ENCODE results near the gene CEP57L1. TPM values are rescaled to one million over a fixed set of nuclear protein-coding genes. Genes with fewer than 3 reads are reported as not detected.
A peak's percentile ranks its signal among the peaks of the same experiment; 100 is the strongest.

Gene CEP57L1
- total and polyA plus RNA-seq, 2 experiments from 2014 or later, result 11.9 to 18.7 TPM

DNA sequence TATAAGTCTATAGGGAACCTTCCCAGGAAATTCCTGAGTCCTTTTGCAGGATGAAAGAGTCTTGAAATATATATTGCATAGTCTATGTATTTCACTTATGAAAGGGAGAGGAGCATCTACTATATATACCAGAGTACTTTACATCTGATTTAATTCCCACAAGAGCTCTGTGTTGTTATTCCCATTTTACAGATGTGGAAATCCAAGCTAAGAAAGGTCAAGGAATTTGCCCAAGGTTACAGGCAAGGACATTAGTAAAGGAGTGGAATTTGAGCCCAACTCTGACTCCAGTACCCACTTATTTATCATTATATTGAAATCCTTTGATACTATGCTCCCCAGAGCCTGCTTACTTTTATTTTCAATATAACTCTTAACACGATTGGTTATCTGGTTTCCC lies 3.2 kb upstream of the CEP57L1 start:
- H3K36me3 ChIP-seq (replicated peaks; ENCODE audit: insufficient read depth, low read depth), result no peaks in the 10 kb centered on the region
- WGBS (ENCODE audit: low lambda C conversion rate, missing lambda C conversion rate), result 91% methylated on average over 1 of the region's 1 CpG
- no peak for TF ChIP-seq EZH2phosphoT487 (IDR thresholded peaks at IDR 0.05; ENCODE audit: low read depth, severe bottlenecking, unreplicated experiment)
- TF ChIP-seq, protein P1, sequence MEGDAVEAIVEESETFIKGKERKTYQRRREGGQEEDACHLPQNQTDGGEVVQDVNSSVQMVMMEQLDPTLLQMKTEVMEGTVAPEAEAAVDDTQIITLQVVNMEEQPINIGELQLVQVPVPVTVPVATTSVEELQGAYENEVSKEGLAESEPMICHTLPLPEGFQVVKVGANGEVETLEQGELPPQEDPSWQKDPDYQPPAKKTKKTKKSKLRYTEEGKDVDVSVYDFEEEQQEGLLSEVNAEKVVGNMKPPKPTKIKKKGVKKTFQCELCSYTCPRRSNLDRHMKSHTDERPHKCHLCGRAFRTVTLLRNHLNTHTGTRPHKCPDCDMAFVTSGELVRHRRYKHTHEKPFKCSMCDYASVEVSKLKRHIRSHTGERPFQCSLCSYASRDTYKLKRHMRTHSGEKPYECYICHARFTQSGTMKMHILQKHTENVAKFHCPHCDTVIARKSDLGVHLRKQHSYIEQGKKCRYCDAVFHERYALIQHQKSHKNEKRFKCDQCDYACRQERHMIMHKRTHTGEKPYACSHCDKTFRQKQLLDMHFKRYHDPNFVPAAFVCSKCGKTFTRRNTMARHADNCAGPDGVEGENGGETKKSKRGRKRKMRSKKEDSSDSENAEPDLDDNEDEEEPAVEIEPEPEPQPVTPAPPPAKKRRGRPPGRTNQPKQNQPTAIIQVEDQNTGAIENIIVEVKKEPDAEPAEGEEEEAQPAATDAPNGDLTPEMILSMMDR (IDR thresholded peaks at IDR 0.05; ENCODE audit: poor library complexity), result no peak
- no peak for TF ChIP-seq EZH2 (IDR thresholded peaks at IDR 0.05; ENCODE audit: borderline replicate concordance)
- no peak overlapping the region for H2AFZ ChIP-seq
- peaks cover 11% of the 10 kb centered on the region for H3K4me1 ChIP-seq (ENCODE audit: insufficient read depth)
- DNase-seq (ENCODE audit: low spot score), result no peak
- H4K20me1 ChIP-seq (ENCODE audit: insufficient read depth, poor library complexity, severe bottlenecking), result peaks cover 20% of the 10 kb centered on the region
- no peak overlapping the region for H3K27ac ChIP-seq
- H3K9me2 ChIP-seq (replicated peaks; ENCODE audit: insufficient read depth), result no peaks in the 10 kb centered on the region
- peak overlapping the region; percentile 80 for H3K4me2 ChIP-seq
- peak overlapping the region; percentile 67 for H3K4me3 ChIP-seq
- no peaks in the 10 kb centered on the region for H3K27me3 ChIP-seq
- H3K79me2 ChIP-seq, result peaks cover 74% of the 10 kb centered on the region
- no peaks in the 10 kb centered on the region for H3K9me3 ChIP-seq (ENCODE audit: low read depth)

DNA sequence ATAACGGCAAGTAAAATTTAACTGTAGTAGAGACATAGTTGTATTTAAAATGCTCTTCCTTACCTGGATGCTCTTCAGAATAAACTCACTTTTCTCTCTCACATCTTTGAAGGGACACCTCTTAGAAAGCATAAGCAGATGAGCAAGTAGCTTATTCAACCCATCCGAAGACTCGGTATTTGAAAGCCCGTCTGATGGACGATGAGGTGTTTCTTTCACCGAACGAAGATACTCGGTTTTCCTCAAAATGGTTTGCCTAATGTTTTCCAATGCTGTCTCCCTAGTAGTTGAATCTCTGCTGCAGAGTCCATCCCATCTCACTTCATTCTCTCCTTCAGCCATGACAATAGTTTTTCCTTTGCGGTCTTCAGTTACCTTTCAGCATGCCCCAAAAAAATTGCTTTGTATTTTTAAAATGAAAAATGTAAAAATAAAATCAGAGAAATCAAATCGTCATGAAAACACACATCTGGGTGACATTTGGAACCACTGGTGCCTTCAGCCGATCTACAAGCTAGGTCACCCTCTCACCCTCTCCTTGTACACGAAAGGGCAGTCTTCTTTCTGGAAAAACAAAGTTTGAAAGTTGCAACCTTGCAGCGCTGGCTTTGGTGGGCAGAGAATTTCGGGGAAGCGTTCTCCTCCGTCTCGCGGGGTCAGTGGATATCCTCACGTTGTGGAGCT lies 1.4 kb upstream of the CEP57L1 start:
- Histone ChIP-seq H3K27me3 (no peaks in the 10 kb centered on the region), H3K9me3 (ENCODE audit: low read depth) (no peaks in the 10 kb centered on the region), H3K4me3 (peak overlapping the region; percentile 67), H3K9me2 (replicated peaks; ENCODE audit: insufficient read depth) (no peaks in the 10 kb centered on the region), H3K4me2 (peak overlapping the region; percentile 80), H3K36me3 (replicated peaks; ENCODE audit: insufficient read depth, low read depth) (no peaks in the 10 kb centered on the region), H3K79me2 (peaks cover 76% of the 10 kb centered on the region), H3K27ac (peak overlapping the region; percentile 97), H3K4me1 (ENCODE audit: insufficient read depth) (peaks cover 11% of the 10 kb centered on the region), H2AFZ (no peak overlapping the region), H4K20me1 (ENCODE audit: insufficient read depth, poor library complexity, severe bottlenecking) (peaks cover 20% of the 10 kb centered on the region)
- 2% methylated on average over 19 of the region's 19 CpGs for WGBS (ENCODE audit: low lambda C conversion rate, missing lambda C conversion rate)
- TF ChIP-seq, protein P1 (IDR thresholded peaks at IDR 0.05; ENCODE audit: poor library complexity), result no peak
- TF ChIP-seq EZH2 (IDR thresholded peaks at IDR 0.05; ENCODE audit: borderline replicate concordance) (no peak), EZH2phosphoT487 (IDR thresholded peaks at IDR 0.05; ENCODE audit: low read depth, severe bottlenecking, unreplicated experiment) (no peak)
- DNase-seq (ENCODE audit: low spot score), result no peak

DNA sequence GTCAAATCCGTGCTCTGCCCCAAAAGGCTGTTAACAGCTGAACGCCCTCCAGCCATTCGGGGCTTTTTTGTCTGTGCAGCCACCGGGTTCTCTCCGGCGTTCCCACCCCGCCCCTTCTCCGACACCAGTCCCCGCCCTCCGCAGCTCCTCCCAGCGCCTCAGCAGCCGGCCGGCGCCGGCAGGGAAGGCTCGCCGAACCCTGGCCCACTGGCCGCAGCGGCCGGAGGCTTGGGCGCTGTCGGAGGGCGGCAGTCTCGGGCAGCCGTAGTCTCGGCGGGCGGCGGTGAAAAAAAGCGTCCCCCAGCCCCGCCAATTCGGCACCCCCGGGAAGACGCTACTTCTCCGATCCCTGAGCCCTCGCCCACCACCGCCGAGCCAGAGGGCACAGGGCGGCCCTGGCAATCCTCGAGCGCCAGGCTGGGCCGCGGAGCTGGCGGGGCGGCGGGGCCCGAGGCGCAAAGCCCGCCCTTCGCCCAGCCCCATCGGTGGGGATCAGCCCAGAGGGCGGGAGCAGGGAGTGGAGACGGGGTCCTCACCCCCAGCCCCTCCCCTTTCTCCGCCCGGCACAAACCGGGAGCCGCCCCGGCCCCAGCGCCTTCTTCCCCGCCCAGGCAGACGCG lies 781 bp upstream of the CEP57L1 start, which contains the start of gene SESN1:
SESN1 (minus strand) TSS at position 431 of the 620 bp plus-strand sequence. CDS start 773 bp downstream, outside the sequence.
- H3K79me2 ChIP-seq, result peaks cover 71% of the 10 kb centered on the region
- peaks cover 20% of the 10 kb centered on the region for H4K20me1 ChIP-seq (ENCODE audit: insufficient read depth, poor library complexity, severe bottlenecking)
- no peaks in the 10 kb centered on the region for H3K36me3 ChIP-seq (replicated peaks; ENCODE audit: insufficient read depth, low read depth)
- peaks cover 11% of the 10 kb centered on the region for H3K4me1 ChIP-seq (ENCODE audit: insufficient read depth)
- H2AFZ ChIP-seq, result peak within 1 kb of the TSS; percentile 73
- H3K9me3 ChIP-seq (ENCODE audit: low read depth), result no peaks in the 10 kb centered on the region
- H3K27me3 ChIP-seq, result no peaks in the 10 kb centered on the region
- peak within 1 kb of the TSS; percentile 67 for H3K4me3 ChIP-seq
- peak within 1 kb of the TSS; percentile 97 for H3K27ac ChIP-seq
- H3K4me2 ChIP-seq, result peak within 1 kb of the TSS; percentile 80
- WGBS (ENCODE audit: low lambda C conversion rate, missing lambda C conversion rate), result under 1% methylated on average over 36 of the region's 62 CpGs
- H3K9me2 ChIP-seq (replicated peaks; ENCODE audit: insufficient read depth), result no peaks in the 10 kb centered on the region
- peak; percentile 96 for DNase-seq (ENCODE audit: low spot score)
- TF ChIP-seq, protein P1 (IDR thresholded peaks at IDR 0.05; ENCODE audit: poor library complexity), result no peak
- TF ChIP-seq EZH2phosphoT487 (IDR thresholded peaks at IDR 0.05; ENCODE audit: low read depth, severe bottlenecking, unreplicated experiment) (no peak), EZH2 (IDR thresholded peaks at IDR 0.05; ENCODE audit: borderline replicate concordance) (no peak)
